DOHH2 (cell line): ENCODE results near the gene MYLK.
A peak's percentile ranks its signal among the peaks of the same experiment; 100 is the strongest.
"Not testable (repeated sequence)": the region's sequence is repeated elsewhere in the genome, so short reads cannot be mapped to it uniquely, and the experiment has no call there.

ENCODE experiments used
- H3F3A ChIP-seq: fragments of 200-600 bp; sonication (generic), shearing (Covaris generic); 2 replicates; pipeline ENCODE4 v1.6.0; 2016; ENCODE audit warnings: antibody characterized with exemption, mild to moderate bottlenecking; ENCODE audit not compliant: control insufficient read depth, insufficient read depth
- H3K27ac ChIP-seq: fragments of 200-600 bp; sonication (generic); 2 replicates; pipeline ENCODE4 v1.5.1; 2014; ENCODE audit warnings: low read depth, mild to moderate bottlenecking, low read length, moderate library complexity
- H3K27me3 ChIP-seq: fragments of 200-600 bp; sonication (generic); 2 replicates; pipeline ENCODE4 v1.6.1; 2014; ENCODE audit warnings: mild to moderate bottlenecking, low read length, mixed read lengths; ENCODE audit not compliant: control insufficient read depth
- H3K36me3 ChIP-seq: fragments of 200-600 bp; sonication (generic); 2 replicates; pipeline ENCODE4 v1.6.1; 2014; ENCODE audit warnings: mild to moderate bottlenecking, low read length, moderate library complexity, mixed read lengths; ENCODE audit not compliant: control insufficient read depth
- H3K4me1 ChIP-seq: fragments of 200-600 bp; sonication (generic); 2 replicates; pipeline ENCODE4 v1.6.1; 2014; ENCODE audit warnings: mild to moderate bottlenecking, low read length, mixed read lengths; ENCODE audit not compliant: control insufficient read depth
- H3K4me2 ChIP-seq: fragments of 200-600 bp; sonication (generic); 2 replicates; pipeline ENCODE4 v1.6.0; 2014; ENCODE audit warnings: mild to moderate bottlenecking, low read length, moderate library complexity
- H3K4me3 ChIP-seq: fragments of 200-600 bp; sonication (generic); 2 replicates; pipeline ENCODE4 v1.5.1; 2014; ENCODE audit warnings: mild to moderate bottlenecking, low read length, mixed read lengths
- H3K79me2 ChIP-seq: fragments of 200-600 bp; sonication (generic); 2 replicates; pipeline ENCODE4 v1.6.1; 2014; ENCODE audit warnings: mild to moderate bottlenecking, low read length, mixed read lengths; ENCODE audit not compliant: control insufficient read depth
- H3K9me2 ChIP-seq: fragments of 200-600 bp; sonication (generic); replicated peaks from 2 replicates; pipeline ENCODE4 v1.6.1; 2014; ENCODE audit warnings: mild to moderate bottlenecking, low read length, mixed read lengths; ENCODE audit not compliant: control insufficient read depth
- H3K9me3 ChIP-seq: fragments of 200-600 bp; sonication (generic); 2 replicates; pipeline ENCODE4 v1.6.1; 2014; ENCODE audit warnings: antibody characterized with exemption, low read length, mixed read lengths; ENCODE audit not compliant: control insufficient read depth, insufficient read depth
- H4K20me1 ChIP-seq: fragments of 200-600 bp; sonication (generic); 2 replicates; pipeline ENCODE4 v1.6.0; 2014; ENCODE audit warnings: low read depth, mild to moderate bottlenecking, antibody characterized with exemption, low read length, moderate library complexity; ENCODE audit not compliant: control insufficient read depth, insufficient read depth
- CTCF ChIP-seq: fragments of 200-600 bp; sonication (generic); IDR thresholded peaks from one replicate; pipeline ENCODE4 v1.5.1; 2014; ENCODE audit warnings: antibody characterized with exemption, mild to moderate bottlenecking, low read depth, low read length; ENCODE audit not compliant: poor library complexity, severe bottlenecking
- EZH2phosphoT487 ChIP-seq: fragments of 200-600 bp; sonication (generic); IDR thresholded peaks from 2 replicates; pipeline ENCODE4 v1.6.1; 2017; ENCODE audit warnings: borderline replicate concordance, mild to moderate bottlenecking, antibody characterized with exemption, low read length, moderate library complexity, mixed read lengths

Gene MYLK

DNA sequence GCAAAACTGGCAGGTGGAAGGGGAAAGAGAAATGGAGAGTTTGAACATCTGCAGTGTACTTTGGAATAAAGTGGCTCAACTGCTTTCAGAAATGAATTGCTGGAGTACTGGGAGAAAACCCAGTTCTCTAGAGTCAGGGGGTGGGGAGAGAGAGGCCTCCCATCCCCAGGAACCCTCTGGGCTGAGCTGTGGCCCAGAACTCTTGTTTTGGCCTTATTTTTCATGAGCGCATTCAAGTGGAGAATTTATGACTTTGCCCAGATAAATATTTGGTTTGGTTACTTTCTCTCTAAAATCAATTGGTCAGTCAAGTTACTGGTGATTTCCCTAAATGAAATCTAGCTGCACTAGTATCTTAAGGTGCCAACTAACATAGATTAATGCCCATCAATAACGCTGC is 270.6 kb downstream of the MYLK start:
- Histone ChIP-seq H3K4me2 (no peak overlapping the region), H3K27me3 (no peaks in the 10 kb centered on the region), H3K27ac (no peak overlapping the region), H3F3A (no peaks in the 10 kb centered on the region), H3K79me2 (no peaks in the 10 kb centered on the region; the same call in 1 of the 2 replicates), H3K4me1 (peaks cover 16% of the 10 kb centered on the region), H3K36me3 (peaks cover 20% of the 10 kb centered on the region), H3K4me3 (no peak overlapping the region), H4K20me1 (no peaks in the 10 kb centered on the region), H3K9me2 (no peaks in the 10 kb centered on the region), H3K9me3 (no peaks in the 10 kb centered on the region)
- TF ChIP-seq CTCF (no peak), EZH2phosphoT487 (no peak)

DNA sequence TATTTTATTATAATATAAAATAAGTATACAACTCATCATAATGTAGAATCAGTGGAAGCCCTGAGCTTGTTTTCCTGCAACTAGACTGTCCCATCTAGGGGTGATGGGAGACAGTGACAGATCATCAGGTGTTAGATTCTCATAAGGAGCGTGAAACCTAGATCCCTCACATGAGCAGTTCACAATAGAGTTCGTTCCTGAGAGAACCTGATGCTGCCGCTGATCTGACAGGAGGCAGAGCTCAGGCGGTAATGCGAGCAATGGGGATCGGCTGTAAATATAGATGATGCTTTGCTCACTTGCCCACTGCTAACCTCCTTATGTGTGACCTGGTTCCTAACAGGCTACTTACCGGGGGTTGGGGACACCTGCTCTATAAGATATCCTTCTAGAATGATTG is 272.5 kb downstream of the MYLK start:
- not testable (repeated sequence) for H3K4me3 ChIP-seq, H3K27ac ChIP-seq, H3K9me2 ChIP-seq, H3K27me3 ChIP-seq, H3K9me3 ChIP-seq, H3K4me1 ChIP-seq, H3K79me2 ChIP-seq, H3F3A ChIP-seq, H3K4me2 ChIP-seq, H4K20me1 ChIP-seq
- H3K36me3 ChIP-seq: peaks cover 25% of the 10 kb centered on the region

GRCh38 chr3:123611082-123611481 is 273.1 kb downstream of the MYLK start:
- H3K4me1 ChIP-seq: peaks cover 9% of the 10 kb centered on the region

GRCh38 chr3:123610331-123610730 is 273.8 kb downstream of the MYLK start:
- no peaks in the 10 kb centered on the region for H3K27me3 ChIP-seq
- no peaks in the 10 kb centered on the region for H3K9me3 ChIP-seq
- peaks cover 28% of the 10 kb centered on the region for H3K36me3 ChIP-seq
- H3F3A ChIP-seq: no peaks in the 10 kb centered on the region
- H3K4me1 ChIP-seq: peaks cover 9% of the 10 kb centered on the region
- TF ChIP-seq CTCF (no peak), EZH2phosphoT487 (no peak)
- no peak overlapping the region for H3K27ac ChIP-seq
- no peak overlapping the region for H3K4me3 ChIP-seq
- H3K4me2 ChIP-seq: peak overlapping the region; percentile 20
- no peaks in the 10 kb centered on the region for H4K20me1 ChIP-seq
- H3K79me2 ChIP-seq: peaks cover 6% of the 10 kb centered on the region
- H3K9me2 ChIP-seq: no peaks in the 10 kb centered on the region

More at GRCh38 chr3:123611082-123611481, 273.1 kb downstream of the MYLK start:
- Histone ChIP-seq H3K4me3 (no peak overlapping the region), H3K79me2 (peaks cover 6% of the 10 kb centered on the region), H3K27me3 (no peaks in the 10 kb centered on the region), H3K4me2 (no peak overlapping the region), H3K9me2 (no peaks in the 10 kb centered on the region), H3K9me3 (no peaks in the 10 kb centered on the region), H4K20me1 (no peaks in the 10 kb centered on the region), H3K27ac (no peak overlapping the region), H3F3A (no peaks in the 10 kb centered on the region), H3K36me3 (peaks cover 28% of the 10 kb centered on the region)
- TF ChIP-seq EZH2phosphoT487 (no peak), CTCF (no peak)
